ENCODE results near the gene RRAS2.

GRCh38 chr11:14304601-14305000, 54.4 kb downstream of the RRAS2 start:
- TF ChIP-seq CTCF (IDR thresholded peaks at IDR 0.05) = no peak
- TF ChIP-seq POLR2A (IDR thresholded peaks at IDR 0.05) = no peak
- no peak for TF ChIP-seq POLR2AphosphoS5 (IDR thresholded peaks at IDR 0.05)
